Vagina (tissue), 2 donors: ENCODE data around the gene SIRPB1.

ENCODE experiments used
- POLR2A ChIP-seq, 2 donors: fragments of 450-650 bp; IDR thresholded peaks; one replicate each; pipeline ENCODE4 v1.6.1; 2017; ENCODE audit warnings: antibody characterized with exemption in 2 of 2, mild to moderate bottlenecking in 2 of 2, moderate library complexity in 2 of 2
- POLR2AphosphoS5 ChIP-seq, 2 donors: sonication (generic); formaldehyde crosslinking; IDR thresholded peaks; one replicate each; pipeline ENCODE4 v1.9.0; 2017; ENCODE audit warnings: antibody characterized with exemption in 2 of 2, mild to moderate bottlenecking in 2 of 2, low read depth in 1 of 2; ENCODE audit not compliant: insufficient read depth in 1 of 2
- TF ChIP-seq, protein P1 (sequence below), 3 experiments: fragments of 450-650 bp in 2 of 3; fragments of 200-600 bp in 1 of 3; sonication (generic) in 1 of 3; IDR thresholded peaks; one replicate each; pipeline ENCODE4 v1.5.1; 2017 to 2019; ENCODE audit warnings: antibody characterized with exemption in 3 of 3, mild to moderate bottlenecking in 2 of 3, moderate library complexity in 2 of 3

DNA sequence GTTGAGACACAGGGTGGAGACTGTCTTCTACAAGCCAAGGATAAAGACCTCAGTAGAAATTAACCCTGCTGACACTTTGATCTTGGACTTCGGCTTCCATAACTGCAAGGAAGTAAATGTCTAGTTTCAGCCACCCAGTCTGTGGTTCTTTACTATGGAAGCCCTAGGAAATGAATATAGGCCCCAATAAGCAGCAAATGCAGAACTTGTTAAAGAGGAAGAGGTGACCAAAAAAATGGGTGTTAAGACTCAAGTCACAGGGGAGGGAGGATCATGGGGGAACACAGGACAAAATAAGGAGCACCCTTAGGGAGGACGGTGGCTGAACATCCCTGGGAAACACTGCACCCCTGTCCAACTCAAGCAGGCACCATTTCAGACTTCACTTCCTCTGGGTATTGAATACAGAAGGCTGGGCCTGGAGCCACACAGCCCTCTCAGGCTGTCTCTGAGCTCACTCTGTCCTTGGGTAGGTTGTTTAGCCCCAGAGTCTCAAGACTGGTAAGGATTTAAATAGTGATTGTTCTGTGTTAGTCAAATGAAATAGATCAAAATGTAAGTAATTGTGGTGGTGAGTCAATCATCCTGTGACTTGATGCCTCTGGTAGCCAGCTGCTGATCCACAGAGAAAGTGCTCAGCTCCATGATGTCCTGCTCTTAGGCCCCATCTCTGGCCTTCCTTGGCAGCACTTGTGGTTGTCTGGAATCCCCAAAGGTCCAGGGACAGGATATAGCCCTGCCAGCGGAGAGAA is 31.9 kb downstream of the SIRPB1 start:
- no peak for TF ChIP-seq POLR2AphosphoS5 (IDR thresholded peaks at IDR 0.05; ENCODE audit: insufficient read depth in 1 of 2, low read depth in 1 of 2)
- no peak for TF ChIP-seq POLR2A (IDR thresholded peaks at IDR 0.05)
- TF ChIP-seq, protein P1, sequence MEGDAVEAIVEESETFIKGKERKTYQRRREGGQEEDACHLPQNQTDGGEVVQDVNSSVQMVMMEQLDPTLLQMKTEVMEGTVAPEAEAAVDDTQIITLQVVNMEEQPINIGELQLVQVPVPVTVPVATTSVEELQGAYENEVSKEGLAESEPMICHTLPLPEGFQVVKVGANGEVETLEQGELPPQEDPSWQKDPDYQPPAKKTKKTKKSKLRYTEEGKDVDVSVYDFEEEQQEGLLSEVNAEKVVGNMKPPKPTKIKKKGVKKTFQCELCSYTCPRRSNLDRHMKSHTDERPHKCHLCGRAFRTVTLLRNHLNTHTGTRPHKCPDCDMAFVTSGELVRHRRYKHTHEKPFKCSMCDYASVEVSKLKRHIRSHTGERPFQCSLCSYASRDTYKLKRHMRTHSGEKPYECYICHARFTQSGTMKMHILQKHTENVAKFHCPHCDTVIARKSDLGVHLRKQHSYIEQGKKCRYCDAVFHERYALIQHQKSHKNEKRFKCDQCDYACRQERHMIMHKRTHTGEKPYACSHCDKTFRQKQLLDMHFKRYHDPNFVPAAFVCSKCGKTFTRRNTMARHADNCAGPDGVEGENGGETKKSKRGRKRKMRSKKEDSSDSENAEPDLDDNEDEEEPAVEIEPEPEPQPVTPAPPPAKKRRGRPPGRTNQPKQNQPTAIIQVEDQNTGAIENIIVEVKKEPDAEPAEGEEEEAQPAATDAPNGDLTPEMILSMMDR (IDR thresholded peaks at IDR 0.05), result no peak
